ENCODE data around the gene NLK. TPM values are rescaled to one million over a fixed set of nuclear protein-coding genes. Genes with fewer than 3 reads are reported as not detected.

NLK gene
- total RNA-seq, 1 experiment from 2014 or later, result 31.8 TPM

- Histone ChIP-seq H3K23ac (ENCODE audit: insufficient read length, low read depth, low read length) (no peak overlapping the region), H3K9ac (ENCODE audit: extremely low read depth, insufficient read length, low read length) (no peak overlapping the region), H3K14ac (ENCODE audit: insufficient read depth, low read length) (no peak overlapping the region), H3K27ac (ENCODE audit: insufficient read length, low read depth, low read length) (peak overlapping the region; percentile 63), H3T11ph (ENCODE audit: low read length) (no peak overlapping the region), H3K56ac (ENCODE audit: insufficient read length, low read depth, low read length) (no peak overlapping the region), H3K4me2 (ENCODE audit: insufficient read depth, insufficient read length, low read length) (no peak overlapping the region), H2BK15ac (ENCODE audit: low read depth, low read length) (no peak overlapping the region), H3K79me2 (ENCODE audit: insufficient read depth, low read length) (peaks cover 4% of the 10 kb centered on the region; the same call in 1 of the 2 replicates), H4K5ac (ENCODE audit: insufficient read length, low read depth, low read length) (no peak overlapping the region), H3K18ac (ENCODE audit: insufficient read length, low read depth, low read length) (no peak overlapping the region), H3K23me2 (ENCODE audit: insufficient read length, low read depth, low read length, poor library complexity, severe bottlenecking) (no peaks in the 10 kb centered on the region), H2BK120ac (ENCODE audit: low read depth, low read length, poor library complexity, severe bottlenecking) (no peak overlapping the region), H3K4me1 (ENCODE audit: insufficient read depth, low read length) (peaks cover 6% of the 10 kb centered on the region), H4K8ac (replicated peaks; ENCODE audit: insufficient read length, low read depth, low read length) (no peak overlapping the region), H3K27me3 (ENCODE audit: insufficient read depth, low read length) (no peaks in the 10 kb centered on the region), H3K9me3 (ENCODE audit: control insufficient read depth, low read depth, low read length) (no peaks in the 10 kb centered on the region), H2AK5ac (ENCODE audit: insufficient read length, low read length) (no peak overlapping the region), H4K91ac (ENCODE audit: insufficient read length, low read depth, low read length) (no peak overlapping the region), H2BK12ac (ENCODE audit: insufficient read length, low read depth, low read length) (no peak overlapping the region), H3K4ac (ENCODE audit: low read depth, low read length) (no peak overlapping the region), H4K20me1 (ENCODE audit: control insufficient read depth, insufficient read depth, insufficient read length) (no peaks in the 10 kb centered on the region), H3K79me1 (ENCODE audit: insufficient read depth, low read depth, low read length, poor library complexity, severe bottlenecking) (no peaks in the 10 kb centered on the region), H2AFZ (ENCODE audit: low read length) (no peak overlapping the region), H2BK5ac (ENCODE audit: insufficient read length, low read length) (no peak overlapping the region), H2BK20ac (ENCODE audit: low read depth, low read length, poor library complexity, severe bottlenecking) (no peak overlapping the region)
- peaks cover 12% of the 10 kb centered on the region in 2 experiments for H3K9me3 Mint-ChIP-seq
- DNase-seq, result no peak
- peaks cover 8 to 20% (median 13%) of the 10 kb centered on the region in 3 experiments; a peak in 6 of 7 replicates for H3K36me3 Mint-ChIP-seq (ENCODE audit: insufficient read depth in 1 of 3, low read depth in 3 of 3)
- H3K27me3 Mint-ChIP-seq (ENCODE audit: low read depth), result no peaks in the 10 kb centered on the region
- WGBS (ENCODE audit: extremely low coverage, insufficient read length, low lambda C conversion rate), result no CpG with 5 or more reads among the region's 4 CpGs
- peak overlapping the region in 2 of 3 experiments; percentile 30 to 88; a peak in 3 of 7 replicates for H3K27ac Mint-ChIP-seq
- no peak for TF ChIP-seq CTCF (conservative IDR thresholded peaks at IDR 0.05)
- no peak overlapping the region for H3K4me3 Mint-ChIP-seq
- H3K4me1 Mint-ChIP-seq, result peaks cover 39 to 57% of the 10 kb centered on the region in 2 experiments
These were observed 51.7 kb downstream of the NLK start for GRCh38 chr17:28093999-28094716.

Measured in H9 (cell line).